PC-3 (cell line): ENCODE measurements around the gene NSUN2. TPM values are rescaled to one million over a fixed set of nuclear protein-coding genes. Genes with fewer than 3 reads are reported as not detected.

Experiments used
- ATAC-seq: fragments of 200-7000 bp; cut with Tn5 transposase; 2 replicates; pipeline ENCODE4 v1.9.1; 2020; ENCODE audit warnings: mild to moderate bottlenecking, moderate library complexity
- BruUV-seq: library from RNA; stranded (reverse); fragments of 400-500 nt; replicated peaks from 2 replicates; lab custom pipeline; 2021; lab: Mats Ljungman, UMichigan
- CTCF ChIA-PET: fragments of 300-600 bp; sonication (Branson Sonifier 250); formaldehyde crosslinking; loops from one replicate; lab custom pipeline; 2022; ENCODE audit warnings: antibody characterized with exemption; lab: Charles Lee
- POLR2A ChIA-PET: fragments of 300-600 bp; sonication (Branson Sonifier 250); formaldehyde crosslinking; loops from one replicate; lab custom pipeline; 2022; ENCODE audit warnings: antibody characterized with exemption; ENCODE audit not compliant: unreplicated experiment; lab: Charles Lee
- DNase-seq: peaks from one replicate; pipeline ENCODE4 v3.0.0-alpha.2; 2015
- H2AFZ ChIP-seq: fragments of 300-600 bp; sonication (generic); 2 replicates; pipeline ENCODE4 v1.6.0; 2016; ENCODE audit warnings: antibody characterized with exemption, low read length
- H3F3A ChIP-seq: fragments of 300-600 bp; sonication (generic); one replicate; pipeline ENCODE4 v1.6.0; 2017; ENCODE audit warnings: antibody characterized with exemption, low read length, control low read depth, mild to moderate bottlenecking; ENCODE audit not compliant: unreplicated experiment
- H3K27ac ChIP-seq: fragments of 300-600 bp; sonication (generic); 2 replicates; pipeline ENCODE4 v1.5.1; 2016; ENCODE audit warnings: mild to moderate bottlenecking, low read length
- H3K27me3 ChIP-seq: fragments of 300-600 bp; sonication (generic); 2 replicates; pipeline ENCODE4 v1.6.1; 2016; ENCODE audit warnings: low read length, mixed read lengths
- H3K36me3 ChIP-seq: fragments of 300-600 bp; sonication (generic); 2 replicates; pipeline ENCODE4 v1.6.1; 2016; ENCODE audit warnings: low read depth, mixed run types, low read length, mixed read lengths
- H3K4me1 ChIP-seq: fragments of 300-600 bp; sonication (generic); 2 replicates; pipeline ENCODE4 v1.5.1; 2016; ENCODE audit warnings: low read length; ENCODE audit not compliant: insufficient read depth
- H3K4me2 ChIP-seq: fragments of 300-600 bp; sonication (generic); 2 replicates; pipeline ENCODE4 v1.6.0; 2016; ENCODE audit warnings: low read length
- H3K4me3 ChIP-seq: fragments of 300-600 bp; sonication (generic); 2 replicates; pipeline ENCODE4 v1.5.1; 2016; ENCODE audit warnings: mild to moderate bottlenecking, low read length, mixed read lengths
- H3K79me2 ChIP-seq: fragments of 300-600 bp; sonication (generic); 2 replicates; pipeline ENCODE4 v1.6.1; 2017; ENCODE audit warnings: low read length, mixed read lengths
- H3K9ac ChIP-seq: fragments of 300-600 bp; sonication (generic); 2 replicates; pipeline ENCODE4 v1.6.0; 2016; ENCODE audit warnings: mild to moderate bottlenecking, low read length
- H3K9me2 ChIP-seq: fragments of 300-600 bp; sonication (generic); replicated peaks from 2 replicates; pipeline ENCODE4 v1.6.1; 2016; ENCODE audit warnings: mixed run types, low read length, mixed read lengths
- H3K9me3 ChIP-seq: fragments of 300-600 bp; sonication (generic); 2 replicates; pipeline ENCODE4 v1.6.1; 2016; ENCODE audit warnings: low read length, mixed read lengths
- H4K20me1 ChIP-seq: fragments of 300-600 bp; sonication (generic); 2 replicates; pipeline ENCODE4 v1.6.1; 2016; ENCODE audit warnings: low read length, mixed read lengths
- CTCF ChIP-seq: fragments of 300-600 bp; sonication (generic); conservative IDR thresholded peaks from 2 replicates; pipeline ENCODE4 v1.5.1; 2017; ENCODE audit warnings: antibody characterized with exemption, low read depth, mild to moderate bottlenecking, low read length
- EZH2 ChIP-seq: fragments of 300-600 bp; sonication (generic); IDR thresholded peaks from one replicate; pipeline ENCODE4 v1.6.1; 2017; ENCODE audit warnings: antibody characterized with exemption, mild to moderate bottlenecking, low read length; ENCODE audit not compliant: unreplicated experiment
- EZH2phosphoT487 ChIP-seq: fragments of 300-600 bp; sonication (generic); IDR thresholded peaks from 2 replicates; pipeline ENCODE4 v1.6.1; 2018; ENCODE audit warnings: mild to moderate bottlenecking, antibody characterized with exemption, low read length, borderline replicate concordance
- intact Hi-C: fragments of 100-400 bp; cut with micrococcal nuclease; formaldehyde crosslinking; loops from 2 replicates; pipeline ENCODE4 v1.9.0; 2023
- total RNA-seq: library from RNA; depleted of rRNA; stranded (reverse); fragments of >200 nt; gene quantifications from 2 replicates; pipeline ENCODE4 v1.2.3, GENCODE V29; 2014

The NSUN2 gene
- total RNA-seq, 1 experiment from 2014 or later, result 351 TPM

- intact Hi-C loops, result no loop called here
Measured at GRCh38 chr5:6570530-6570929, 62.3 kb downstream of the NSUN2 start.

GRCh38 chr5:6568889-6569288 lies 64.0 kb downstream of the NSUN2 start:
- TF ChIP-seq EZH2phosphoT487, result no peak
- TF ChIP-seq CTCF, result no peak
- TF ChIP-seq EZH2, result no peak
- Histone ChIP-seq H3K79me2 (no peaks in the 10 kb centered on the region), H2AFZ (no peak overlapping the region), H3K27me3 (peaks cover 45% of the 10 kb centered on the region), H3K9me2 (no peaks in the 10 kb centered on the region), H3K4me2 (no peak overlapping the region), H3K4me3 (no peak overlapping the region), H3K36me3 (no peaks in the 10 kb centered on the region), H3K4me1 (no peaks in the 10 kb centered on the region), H3F3A (no peaks in the 10 kb centered on the region), H3K9ac (no peak overlapping the region), H4K20me1 (no peaks in the 10 kb centered on the region), H3K27ac (no peak overlapping the region), H3K9me3 (no peaks in the 10 kb centered on the region)
- ChIA-PET POLR2A (no interaction called here), CTCF (no interaction called here)
- intact Hi-C loops, result no loop called here
- ATAC-seq (no peak), DNase-seq (no peak)
- BruUV-seq, result no TSS peak

More at GRCh38 chr5:6570530-6570929, 62.3 kb downstream of the NSUN2 start:
- no peak overlapping the region for H3K27ac ChIP-seq
- no peak overlapping the region for H3K4me3 ChIP-seq
- ChIA-PET CTCF (no interaction called here), POLR2A (no interaction called here)
- no peaks in the 10 kb centered on the region for H3K9me2 ChIP-seq
- no peaks in the 10 kb centered on the region for H3K36me3 ChIP-seq
- ATAC-seq (no peak), DNase-seq (no peak)
- no peak overlapping the region for H3K9ac ChIP-seq
- no peaks in the 10 kb centered on the region for H3K9me3 ChIP-seq
- TF ChIP-seq EZH2 (no peak), CTCF (no peak), EZH2phosphoT487 (no peak)
- H2AFZ ChIP-seq, result no peak overlapping the region
- H3F3A ChIP-seq, result no peaks in the 10 kb centered on the region
- H3K79me2 ChIP-seq, result no peaks in the 10 kb centered on the region
- no TSS peak for BruUV-seq
- no peaks in the 10 kb centered on the region for H3K4me1 ChIP-seq
- no peaks in the 10 kb centered on the region for H4K20me1 ChIP-seq
- H3K27me3 ChIP-seq, result peaks cover 40% of the 10 kb centered on the region
- no peak overlapping the region for H3K4me2 ChIP-seq

GRCh38 chr5:6568383-6568782 lies 64.5 kb downstream of the NSUN2 start:
- BruUV-seq, result no TSS peak
- intact Hi-C loops, result no loop called here
- no peak overlapping the region for H2AFZ ChIP-seq

More at GRCh38 chr5:6568383-6568782, 64.5 kb downstream of the NSUN2 start:
- Histone ChIP-seq H3K79me2 (no peaks in the 10 kb centered on the region), H3K27me3 (peaks cover 45% of the 10 kb centered on the region), H3K9me2 (no peaks in the 10 kb centered on the region), H3K4me1 (no peaks in the 10 kb centered on the region), H4K20me1 (no peaks in the 10 kb centered on the region), H3K36me3 (no peaks in the 10 kb centered on the region), H3K27ac (no peak overlapping the region), H3F3A (no peaks in the 10 kb centered on the region), H3K9ac (no peak overlapping the region), H3K4me3 (no peak overlapping the region), H3K9me3 (no peaks in the 10 kb centered on the region), H3K4me2 (no peak overlapping the region)
- CTCF ChIA-PET, result no interaction called here
- no peak for DNase-seq
- ATAC-seq, result no peak
- TF ChIP-seq EZH2 (no peak), EZH2phosphoT487 (no peak), CTCF (no peak)
- POLR2A ChIA-PET, result no interaction called here
